Measurements from ENCODE around the gene MT1G. TPM values are rescaled to one million over a fixed set of nuclear protein-coding genes. Genes with fewer than 3 reads are reported as not detected.

The MT1G gene
- total and polyA plus RNA-seq, 4 donors: 152 to 9,444 (median 3,398) TPM

GRCh38 chr16:56710181-56710737 is 42.4 kb upstream of the MT1G start:
- 93% methylated on average over 3 of the region's 3 CpGs for WGBS
- no peak for DNase-seq (ENCODE audit: low spot score)
- no peaks in the 10 kb centered on the region for H3K4me1 ChIP-seq (ENCODE audit: control insufficient read depth in 4 of 4, insufficient read depth in 4 of 4, low read length in 3 of 4)
- TF ChIP-seq TAF1 (conservative IDR thresholded peaks at IDR 0.05) (no peak), JUND (IDR thresholded peaks at IDR 0.05) (no peak), RAD21 (IDR thresholded peaks at IDR 0.05) (no peak), NR2F2 (IDR thresholded peaks at IDR 0.05) (no peak), FOXA2 (IDR thresholded peaks at IDR 0.05) (no peak), YY1 (IDR thresholded peaks at IDR 0.05) (no peak), ZBTB33 (IDR thresholded peaks at IDR 0.05) (no peak), SP1 (IDR thresholded peaks at IDR 0.05) (no peak), FOXA1 (IDR thresholded peaks at IDR 0.05) (no peak), HNF4A (conservative IDR thresholded peaks at IDR 0.05) (no peak), EGR1 (IDR thresholded peaks at IDR 0.05; ENCODE audit: low read depth in 2 of 2) (no peak), HNF4G (IDR thresholded peaks at IDR 0.05) (no peak), REST (IDR thresholded peaks at IDR 0.05) (no peak), RXRA (IDR thresholded peaks at IDR 0.05) (no peak), GABPA (IDR thresholded peaks at IDR 0.05 in 1 of 2, conservative IDR thresholded peaks at IDR 0.05 in 1 of 2) (no peak)
- TF ChIP-seq, protein P1, sequence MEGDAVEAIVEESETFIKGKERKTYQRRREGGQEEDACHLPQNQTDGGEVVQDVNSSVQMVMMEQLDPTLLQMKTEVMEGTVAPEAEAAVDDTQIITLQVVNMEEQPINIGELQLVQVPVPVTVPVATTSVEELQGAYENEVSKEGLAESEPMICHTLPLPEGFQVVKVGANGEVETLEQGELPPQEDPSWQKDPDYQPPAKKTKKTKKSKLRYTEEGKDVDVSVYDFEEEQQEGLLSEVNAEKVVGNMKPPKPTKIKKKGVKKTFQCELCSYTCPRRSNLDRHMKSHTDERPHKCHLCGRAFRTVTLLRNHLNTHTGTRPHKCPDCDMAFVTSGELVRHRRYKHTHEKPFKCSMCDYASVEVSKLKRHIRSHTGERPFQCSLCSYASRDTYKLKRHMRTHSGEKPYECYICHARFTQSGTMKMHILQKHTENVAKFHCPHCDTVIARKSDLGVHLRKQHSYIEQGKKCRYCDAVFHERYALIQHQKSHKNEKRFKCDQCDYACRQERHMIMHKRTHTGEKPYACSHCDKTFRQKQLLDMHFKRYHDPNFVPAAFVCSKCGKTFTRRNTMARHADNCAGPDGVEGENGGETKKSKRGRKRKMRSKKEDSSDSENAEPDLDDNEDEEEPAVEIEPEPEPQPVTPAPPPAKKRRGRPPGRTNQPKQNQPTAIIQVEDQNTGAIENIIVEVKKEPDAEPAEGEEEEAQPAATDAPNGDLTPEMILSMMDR (IDR thresholded peaks at IDR 0.05; ENCODE audit: low read depth, low read length, missing input control): no peak
- TF ChIP-seq, protein P2, sequence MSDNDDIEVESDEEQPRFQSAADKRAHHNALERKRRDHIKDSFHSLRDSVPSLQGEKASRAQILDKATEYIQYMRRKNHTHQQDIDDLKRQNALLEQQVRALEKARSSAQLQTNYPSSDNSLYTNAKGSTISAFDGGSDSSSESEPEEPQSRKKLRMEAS (IDR thresholded peaks at IDR 0.05): no peak
- TF ChIP-seq, protein P3, sequence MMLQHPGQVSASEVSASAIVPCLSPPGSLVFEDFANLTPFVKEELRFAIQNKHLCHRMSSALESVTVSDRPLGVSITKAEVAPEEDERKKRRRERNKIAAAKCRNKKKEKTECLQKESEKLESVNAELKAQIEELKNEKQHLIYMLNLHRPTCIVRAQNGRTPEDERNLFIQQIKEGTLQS (IDR thresholded peaks at IDR 0.05): no peak
- H3K4me3 ChIP-seq (ENCODE audit: low read depth in 1 of 3, low read length in 3 of 3): no peak overlapping the region
- no peaks in the 10 kb centered on the region for H3K36me3 ChIP-seq (ENCODE audit: control insufficient read depth in 4 of 4, insufficient read depth in 3 of 4, low read depth in 1 of 4, low read length in 3 of 4)
- H3K9me3 ChIP-seq (ENCODE audit: control insufficient read depth in 4 of 4, low read length in 3 of 4): no peaks in the 10 kb centered on the region
- no peak overlapping the region for H3K9ac ChIP-seq (ENCODE audit: low read depth in 1 of 2, low read length in 2 of 2)
- no peak overlapping the region for H3K27ac ChIP-seq (ENCODE audit: low read depth in 1 of 2, low read length in 2 of 2)
- H3K27me3 ChIP-seq (ENCODE audit: control insufficient read depth in 4 of 4, insufficient read depth in 4 of 4, low read length in 3 of 4): no peaks in the 10 kb centered on the region

All from liver (tissue), 9 donors.